ENCODE results near the gene PTPRK. TPM values are rescaled to one million over a fixed set of nuclear protein-coding genes. Genes with fewer than 3 reads are reported as not detected.

PTPRK gene
- total and polyA plus RNA-seq, 2 experiments from 2014 or later: 26.9 to 56.4 TPM

- H3K4me1 Mint-ChIP-seq: no peaks in the 10 kb centered on the region; the same call in 2 of the 3 replicates
Observed at GRCh38 chr6:127950566-127951145, 569.7 kb downstream of the PTPRK start.

More at GRCh38 chr6:127950566-127951145, 569.7 kb downstream of the PTPRK start:
- no peaks in the 10 kb centered on the region for H3F3A ChIP-seq (replicated peaks; ENCODE audit: low read depth)
- H3K27me3 Mint-ChIP-seq (ENCODE audit: insufficient read depth, low read depth, poor library complexity): no peaks in the 10 kb centered on the region
- H3K4me2 ChIP-seq: no peak overlapping the region
- no peak overlapping the region for H3K27ac Mint-ChIP-seq
- no peaks in the 10 kb centered on the region for H4K20me1 ChIP-seq (replicated peaks; ENCODE audit: insufficient read depth)
- H3K4me3 Mint-ChIP-seq: no peak overlapping the region
- no peak overlapping the region for H3K27ac ChIP-seq (ENCODE audit: low read depth)
- no peaks in the 10 kb centered on the region for H3K9me3 Mint-ChIP-seq
- H3K27me3 ChIP-seq (ENCODE audit: insufficient read depth): no peaks in the 10 kb centered on the region
- TF ChIP-seq ZNF331 (CRISPR knock-in tag; IDR thresholded peaks at IDR 0.05; ENCODE audit: low read depth) (no peak), CREB1 (CRISPR knock-in tag; IDR thresholded peaks at IDR 0.05; ENCODE audit: low read depth) (no peak), EZH2phosphoT487 (IDR thresholded peaks at IDR 0.05; ENCODE audit: unreplicated experiment) (no peak), NANOG (IDR thresholded peaks at IDR 0.05; ENCODE audit: borderline replicate concordance) (no peak), ETS1 (IDR thresholded peaks at IDR 0.05) (no peak), POLR2AphosphoS5 (IDR thresholded peaks at IDR 0.05; ENCODE audit: low read depth) (no peak), EZH2 (IDR thresholded peaks at IDR 0.05; ENCODE audit: low read depth, unreplicated experiment) (no peak), REST (IDR thresholded peaks at IDR 0.05; ENCODE audit: unreplicated experiment) (no peak), CTCF (conservative IDR thresholded peaks at IDR 0.05; ENCODE audit: low read depth in 2 of 2) (no peak), ZNF114 (CRISPR knock-in tag; IDR thresholded peaks at IDR 0.05) (no peak), ZNF462 (CRISPR knock-in tag; IDR thresholded peaks at IDR 0.05) (no peak), JUNB (IDR thresholded peaks at IDR 0.05; ENCODE audit: unreplicated experiment) (no peak), STAT1 (IDR thresholded peaks at IDR 0.05; ENCODE audit: unreplicated experiment) (no peak)
- no peak for ATAC-seq
- DNase-seq (ENCODE audit: low spot score): no peak
- H3K36me3 ChIP-seq (ENCODE audit: insufficient read depth): no peaks in the 10 kb centered on the region
- peaks cover 4% of the 10 kb centered on the region; the same call in 1 of the 2 replicates for H3K9me2 ChIP-seq (ENCODE audit: insufficient read depth)
- H3K4me1 ChIP-seq (ENCODE audit: insufficient read depth): no peaks in the 10 kb centered on the region
- H3K79me2 ChIP-seq (replicated peaks; ENCODE audit: insufficient read depth): no peaks in the 10 kb centered on the region
- no peak overlapping the region for H2AFZ ChIP-seq
- H3K4me3 ChIP-seq: no peak overlapping the region
- no peaks in the 10 kb centered on the region for H3K36me3 Mint-ChIP-seq (ENCODE audit: low read depth)
